Stimulated activated effector memory CD8-positive, alpha-beta T cell treated with anti-CD3 and anti-CD28 coated beads, Interleukin-12 subunit alpha, Interleukin-12 subunit beta, amount 100 ng/mL, for 72 hours (primary cell): ENCODE measurements around the gene TSPOAP1.

Experiments
- ATAC-seq: fragments of 150-1000 bp; cut with Tn5 transposase; 2 replicates; pipeline ENCODE4 v1.10.0; 2021
- DNase-seq, 2 donors: peaks; one replicate each; pipeline ENCODE4 v3.0.0; 2021 to 2022; ENCODE audit warnings: low spot score in 2 of 2
- H3K27ac Mint-ChIP-seq: one replicate; pipeline ENCODE4 v1.8.0; 2022; ENCODE audit warnings: mild to moderate bottlenecking, mixed read lengths
- H3K36me3 Mint-ChIP-seq: one replicate; pipeline ENCODE4 v1.8.0; 2022; ENCODE audit warnings: mild to moderate bottlenecking, mixed read lengths
- H3K4me1 Mint-ChIP-seq: one replicate; pipeline ENCODE4 v1.8.0; 2022; ENCODE audit warnings: mixed read lengths
- H3K4me3 Mint-ChIP-seq: one replicate; pipeline ENCODE4 v1.8.0; 2022; ENCODE audit warnings: mild to moderate bottlenecking, mixed read lengths
- H3K9me3 Mint-ChIP-seq: one replicate; pipeline ENCODE4 v1.8.0; 2022; ENCODE audit warnings: mixed read lengths

Gene TSPOAP1, protein sequence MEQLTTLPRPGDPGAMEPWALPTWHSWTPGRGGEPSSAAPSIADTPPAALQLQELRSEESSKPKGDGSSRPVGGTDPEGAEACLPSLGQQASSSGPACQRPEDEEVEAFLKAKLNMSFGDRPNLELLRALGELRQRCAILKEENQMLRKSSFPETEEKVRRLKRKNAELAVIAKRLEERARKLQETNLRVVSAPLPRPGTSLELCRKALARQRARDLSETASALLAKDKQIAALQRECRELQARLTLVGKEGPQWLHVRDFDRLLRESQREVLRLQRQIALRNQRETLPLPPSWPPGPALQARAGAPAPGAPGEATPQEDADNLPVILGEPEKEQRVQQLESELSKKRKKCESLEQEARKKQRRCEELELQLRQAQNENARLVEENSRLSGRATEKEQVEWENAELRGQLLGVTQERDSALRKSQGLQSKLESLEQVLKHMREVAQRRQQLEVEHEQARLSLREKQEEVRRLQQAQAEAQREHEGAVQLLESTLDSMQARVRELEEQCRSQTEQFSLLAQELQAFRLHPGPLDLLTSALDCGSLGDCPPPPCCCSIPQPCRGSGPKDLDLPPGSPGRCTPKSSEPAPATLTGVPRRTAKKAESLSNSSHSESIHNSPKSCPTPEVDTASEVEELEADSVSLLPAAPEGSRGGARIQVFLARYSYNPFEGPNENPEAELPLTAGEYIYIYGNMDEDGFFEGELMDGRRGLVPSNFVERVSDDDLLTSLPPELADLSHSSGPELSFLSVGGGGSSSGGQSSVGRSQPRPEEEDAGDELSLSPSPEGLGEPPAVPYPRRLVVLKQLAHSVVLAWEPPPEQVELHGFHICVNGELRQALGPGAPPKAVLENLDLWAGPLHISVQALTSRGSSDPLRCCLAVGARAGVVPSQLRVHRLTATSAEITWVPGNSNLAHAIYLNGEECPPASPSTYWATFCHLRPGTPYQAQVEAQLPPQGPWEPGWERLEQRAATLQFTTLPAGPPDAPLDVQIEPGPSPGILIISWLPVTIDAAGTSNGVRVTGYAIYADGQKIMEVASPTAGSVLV (N-terminal part only)

DNA sequence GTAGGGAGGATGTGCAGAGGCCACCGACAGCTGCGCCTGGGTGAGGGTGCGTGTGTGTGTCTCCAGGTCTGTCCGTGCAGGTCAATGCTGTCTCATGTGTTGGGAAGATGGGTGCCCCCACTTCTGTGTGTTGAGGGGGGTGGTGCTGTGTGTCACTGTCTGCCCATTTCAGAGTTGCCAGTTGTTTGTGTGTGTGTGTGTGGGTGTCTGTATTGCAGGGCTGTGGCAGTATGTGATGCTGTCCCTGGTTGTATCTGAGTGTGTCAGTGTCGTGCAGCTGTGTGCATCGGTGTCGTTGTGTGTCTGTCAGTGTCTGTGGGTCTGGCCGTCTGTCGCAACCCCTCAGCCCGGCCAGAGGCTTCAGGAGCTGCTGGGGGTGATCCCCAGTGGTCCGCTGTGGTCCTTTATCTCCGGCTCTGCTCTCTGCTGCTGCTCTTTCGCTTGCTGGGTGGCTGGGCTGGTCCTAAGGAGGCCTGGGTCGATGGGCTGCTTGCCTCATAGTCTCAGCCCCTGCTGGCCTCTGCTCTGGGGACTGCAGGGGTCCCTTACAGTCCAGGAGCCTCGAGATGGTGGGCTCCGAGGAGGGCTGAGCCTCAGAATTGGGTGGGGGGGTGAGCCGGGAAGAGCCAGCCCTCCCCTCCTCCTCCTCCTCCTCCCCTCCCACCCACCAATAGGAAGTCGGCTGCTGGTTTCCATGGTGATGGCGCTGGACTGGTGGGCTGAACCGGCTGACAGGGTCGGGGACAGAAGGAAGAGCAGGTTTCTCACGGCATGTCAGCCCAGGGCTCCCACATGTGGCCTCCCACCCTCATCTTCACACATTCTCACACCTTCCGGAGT, at the start of gene TSPOAP1:
Gene TSPOAP1, minus strand, starts transcription at position 601 of the 840 bp plus-strand sequence. CDS start 875 bp downstream, outside the sequence.
- peak within 1 kb of the TSS; percentile 100 for H3K27ac Mint-ChIP-seq
- H3K36me3 Mint-ChIP-seq: peaks cover 98% of the 10 kb centered on the region
- H3K4me1 Mint-ChIP-seq: peaks cover 86% of the 10 kb centered on the region
- DNase-seq: peak; percentile 70 to 92
- peak; percentile 1 for ATAC-seq
- H3K4me3 Mint-ChIP-seq: peak within 1 kb of the TSS; percentile 100
- H3K9me3 Mint-ChIP-seq: no peaks in the 10 kb centered on the region

DNA sequence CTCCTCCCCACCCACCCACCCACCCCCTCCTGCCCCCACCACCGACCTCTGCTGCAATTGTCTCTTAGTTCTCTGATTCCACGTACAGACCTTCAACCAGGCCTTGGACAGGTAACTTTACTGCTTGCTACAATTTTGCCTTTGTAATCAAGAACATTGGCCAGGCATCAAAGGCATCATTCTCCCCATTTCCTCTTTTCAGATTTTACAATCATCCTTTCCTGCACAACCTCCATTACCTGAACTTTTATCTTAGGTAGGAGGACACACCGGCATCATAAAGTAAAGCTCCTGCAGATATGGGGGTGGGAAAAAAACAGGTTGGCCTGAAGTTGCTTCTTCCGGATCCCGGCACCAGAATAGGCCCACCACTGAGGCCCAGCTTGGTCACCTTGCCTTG, 49.1 kb upstream of the TSPOAP1 start:
- Mint-ChIP-seq H3K36me3 (no peaks in the 10 kb centered on the region), H3K4me1 (peaks cover 18% of the 10 kb centered on the region), H3K4me3 (no peak overlapping the region), H3K27ac (no peak overlapping the region), H3K9me3 (no peaks in the 10 kb centered on the region)
- ATAC-seq (no peak), DNase-seq (no peak)

DNA sequence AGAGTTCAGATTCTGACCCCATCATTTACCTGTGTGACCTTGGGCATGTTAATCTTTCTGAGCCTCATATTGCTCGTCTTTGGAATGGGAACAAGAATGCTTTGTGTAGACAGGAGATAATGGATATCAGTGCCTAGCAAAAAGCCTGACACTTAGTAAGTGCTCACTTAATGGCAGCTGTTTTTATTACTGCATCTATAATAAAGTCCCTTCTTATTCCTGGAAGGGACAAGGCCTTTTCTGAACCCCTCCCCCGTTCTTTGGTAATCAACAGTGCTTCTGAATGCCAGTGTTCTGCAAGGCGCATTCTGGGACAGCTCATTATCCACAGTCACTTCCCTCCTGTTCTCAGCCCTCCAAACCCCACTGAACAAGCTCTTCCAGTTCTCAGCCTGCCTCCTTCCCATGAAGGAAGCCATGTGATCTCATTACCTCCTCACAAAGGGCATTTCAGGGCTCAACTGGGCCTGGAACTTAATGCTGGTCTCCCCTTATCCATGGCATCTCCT, 48.6 kb upstream of the TSPOAP1 start:
- Mint-ChIP-seq H3K27ac (no peak overlapping the region), H3K4me1 (peaks cover 13% of the 10 kb centered on the region), H3K9me3 (no peaks in the 10 kb centered on the region), H3K36me3 (no peaks in the 10 kb centered on the region), H3K4me3 (no peak overlapping the region)
- ATAC-seq (no peak), DNase-seq (no peak)

DNA sequence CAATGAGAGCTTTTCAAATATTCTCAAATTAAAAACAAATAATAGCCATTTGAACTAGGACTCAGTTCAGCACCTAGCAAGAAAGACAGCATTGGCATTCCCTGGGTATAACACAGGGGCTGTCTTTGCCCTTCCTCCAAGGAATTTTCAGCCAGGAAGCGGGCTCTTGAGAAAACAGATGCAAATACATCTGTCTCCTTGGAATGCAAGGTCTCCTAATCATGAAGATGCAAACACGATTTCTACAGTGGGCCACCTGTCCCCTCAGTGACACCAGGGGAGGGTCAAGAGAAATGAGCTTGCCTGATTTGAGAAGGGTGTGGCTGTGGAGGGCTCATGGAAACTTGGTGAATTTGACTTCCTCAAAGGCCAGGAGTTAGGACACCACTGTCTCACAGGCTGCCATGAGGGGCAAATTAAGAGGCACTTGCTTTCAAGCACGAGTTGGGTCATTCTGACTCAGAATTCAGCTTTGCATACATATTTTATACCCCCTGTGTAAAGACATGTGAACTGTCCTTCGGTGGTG, 47.9 kb upstream of the TSPOAP1 start:
- Mint-ChIP-seq H3K27ac (no peak overlapping the region), H3K36me3 (no peaks in the 10 kb centered on the region), H3K4me1 (peaks cover 8% of the 10 kb centered on the region), H3K4me3 (no peak overlapping the region), H3K9me3 (no peaks in the 10 kb centered on the region)
- no peak for ATAC-seq
- DNase-seq: no peak

DNA sequence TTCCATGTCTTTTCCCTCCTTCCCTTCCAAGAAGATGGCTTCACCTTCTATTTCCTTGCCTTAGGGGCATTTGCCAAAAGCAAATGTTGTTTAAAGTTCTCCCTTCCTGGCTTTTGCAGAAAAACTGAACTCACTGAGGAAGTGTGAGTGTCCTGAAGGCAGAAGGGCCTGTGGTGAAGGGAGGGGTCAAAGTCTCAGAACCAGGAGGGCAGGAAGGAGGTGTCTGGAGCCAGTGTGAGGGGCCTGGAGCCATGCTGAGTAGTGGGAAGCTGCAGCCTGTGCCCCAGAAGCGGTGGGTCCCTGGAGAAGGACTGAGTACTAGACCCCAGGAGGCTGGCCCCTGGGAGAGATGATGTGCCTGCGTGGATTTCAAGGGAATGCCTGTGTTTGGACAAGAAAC, 47.2 kb upstream of the TSPOAP1 start:
- ATAC-seq: no peak
- Mint-ChIP-seq H3K27ac (peak overlapping the region; percentile 1), H3K4me3 (no peak overlapping the region), H3K36me3 (no peaks in the 10 kb centered on the region), H3K9me3 (no peaks in the 10 kb centered on the region), H3K4me1 (peaks cover 10% of the 10 kb centered on the region)
- DNase-seq: no peak

DNA sequence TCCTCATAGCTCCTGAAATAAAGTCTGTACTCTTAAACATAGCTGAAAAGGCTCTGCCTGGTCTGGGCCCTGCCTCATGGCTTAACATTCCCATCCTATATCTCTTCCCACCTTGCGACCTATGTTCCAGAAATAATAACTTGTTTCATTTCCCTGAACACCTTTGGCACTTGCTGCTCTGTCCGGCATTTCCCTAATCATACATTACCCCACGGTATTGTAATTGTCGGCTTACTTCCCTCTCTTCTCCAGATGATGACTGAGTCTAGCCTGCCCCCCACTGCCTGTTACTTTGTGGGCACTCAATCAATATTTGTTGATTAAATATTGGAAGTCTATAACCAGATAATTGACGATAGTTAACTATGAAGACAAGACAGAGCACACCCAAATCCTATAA, 46.7 kb upstream of the TSPOAP1 start:
- no peak for DNase-seq
- no peak overlapping the region for H3K4me3 Mint-ChIP-seq
- peaks cover 13% of the 10 kb centered on the region for H3K4me1 Mint-ChIP-seq
- H3K9me3 Mint-ChIP-seq: no peaks in the 10 kb centered on the region
- no peaks in the 10 kb centered on the region for H3K36me3 Mint-ChIP-seq
- H3K27ac Mint-ChIP-seq: peak overlapping the region; percentile 1
- no peak for ATAC-seq

DNA sequence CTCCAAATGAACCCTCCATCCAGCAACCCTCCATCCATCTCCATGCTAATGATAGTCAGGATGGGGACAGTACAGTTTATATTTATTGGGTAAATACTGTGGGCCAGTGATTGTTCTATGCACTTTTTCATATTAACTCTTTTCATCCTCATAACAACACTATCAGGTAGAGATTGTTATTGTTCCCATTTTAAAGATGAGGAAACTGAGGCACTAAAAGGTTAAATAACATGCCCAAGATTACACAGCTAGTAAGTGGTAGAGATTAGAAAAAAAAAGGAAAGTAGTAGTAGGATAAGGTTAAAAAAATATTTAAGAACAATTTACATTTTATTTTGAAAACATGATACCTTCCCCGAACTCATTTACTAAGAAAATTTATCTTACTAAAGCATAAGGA, 45.3 kb upstream of the TSPOAP1 start:
- H3K36me3 Mint-ChIP-seq: no peaks in the 10 kb centered on the region
- H3K27ac Mint-ChIP-seq: no peak overlapping the region
- peaks cover 22% of the 10 kb centered on the region for H3K4me1 Mint-ChIP-seq
- H3K4me3 Mint-ChIP-seq: no peak overlapping the region
- H3K9me3 Mint-ChIP-seq: no peaks in the 10 kb centered on the region
- DNase-seq (no peak), ATAC-seq (no peak)

DNA sequence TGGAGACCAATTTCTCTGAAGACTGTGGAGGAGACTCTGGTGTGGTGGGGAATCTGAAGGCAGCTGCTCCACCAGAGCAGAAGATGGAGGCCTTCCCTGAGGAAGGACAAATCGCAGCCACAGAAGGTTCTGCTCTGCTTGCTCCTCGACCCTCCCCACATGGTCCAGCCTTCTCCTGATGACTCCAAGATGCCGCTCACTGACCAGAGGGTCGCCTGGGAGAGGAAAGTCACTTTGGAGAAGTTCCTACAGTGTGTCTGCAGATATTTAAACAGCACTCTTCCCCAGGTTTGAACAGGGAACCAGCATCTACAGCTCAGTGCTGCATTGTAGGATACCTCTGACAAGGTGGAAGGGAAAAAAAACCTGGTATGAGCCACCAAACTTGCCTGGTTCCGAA, 44.4 kb upstream of the TSPOAP1 start:
- H3K9me3 Mint-ChIP-seq: no peaks in the 10 kb centered on the region
- H3K36me3 Mint-ChIP-seq: no peaks in the 10 kb centered on the region
- H3K27ac Mint-ChIP-seq: peak overlapping the region; percentile 5
- ATAC-seq: no peak
- H3K4me1 Mint-ChIP-seq: peaks cover 22% of the 10 kb centered on the region
- DNase-seq: no peak
- no peak overlapping the region for H3K4me3 Mint-ChIP-seq

DNA sequence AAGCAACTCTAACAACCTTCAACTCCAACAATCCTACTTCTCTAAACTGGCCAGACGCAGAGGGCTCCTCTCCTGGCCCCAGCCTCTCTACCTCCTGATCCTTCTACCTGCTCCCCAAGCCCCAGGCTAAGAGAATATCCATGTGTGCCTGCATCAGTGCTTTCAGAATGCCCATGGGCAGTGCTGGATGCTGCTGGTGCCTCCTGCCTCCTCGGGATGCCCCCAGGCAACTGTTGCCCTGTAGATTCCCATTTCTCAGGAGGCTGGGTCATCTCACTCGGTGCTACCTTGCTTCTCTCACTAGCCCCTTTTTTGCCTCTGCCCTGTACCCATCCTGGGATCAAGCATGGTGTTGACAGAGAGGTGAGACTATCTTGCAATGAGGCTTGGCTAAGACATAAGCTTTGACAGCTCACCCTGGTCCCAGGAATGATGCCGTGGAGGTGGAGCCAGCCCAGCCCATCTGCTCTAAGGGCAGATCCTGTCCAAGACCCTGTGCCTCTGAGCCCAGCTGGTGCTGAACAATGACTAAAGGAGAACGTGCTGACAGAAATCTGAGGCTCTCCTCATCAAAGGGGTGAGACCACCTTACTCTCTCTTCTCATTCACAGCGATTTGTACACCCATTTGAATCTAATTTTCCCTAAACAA, 42.8 kb upstream of the TSPOAP1 start:
- Mint-ChIP-seq H3K9me3 (no peaks in the 10 kb centered on the region), H3K4me1 (peaks cover 22% of the 10 kb centered on the region), H3K4me3 (no peak overlapping the region), H3K36me3 (no peaks in the 10 kb centered on the region), H3K27ac (peak overlapping the region; percentile 5)
- ATAC-seq: no peak
- no peak for DNase-seq

DNA sequence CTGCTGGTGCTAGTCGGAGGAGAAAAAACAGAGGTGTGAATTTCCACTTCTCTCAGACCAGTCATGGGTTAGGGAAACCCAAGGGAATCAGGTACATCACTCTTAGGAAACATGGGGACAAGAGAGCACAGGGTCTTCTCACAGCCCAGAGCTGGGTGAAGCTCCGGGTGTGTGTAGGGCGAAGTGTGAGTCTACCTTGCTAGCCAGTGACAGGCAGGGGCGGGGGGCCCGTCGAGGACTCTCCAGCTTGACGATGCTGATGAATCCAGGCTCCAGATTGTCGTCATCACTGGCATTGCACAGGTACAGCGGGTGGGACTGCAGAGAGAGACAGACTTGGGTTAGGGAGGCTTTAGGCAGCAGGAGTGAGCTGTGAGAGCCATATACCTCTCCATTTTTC, 42.1 kb upstream of the TSPOAP1 start:
- peaks cover 22% of the 10 kb centered on the region for H3K4me1 Mint-ChIP-seq
- no peak for ATAC-seq
- no peak overlapping the region for H3K4me3 Mint-ChIP-seq
- H3K27ac Mint-ChIP-seq: peak overlapping the region; percentile 73
- no peaks in the 10 kb centered on the region for H3K36me3 Mint-ChIP-seq
- no peaks in the 10 kb centered on the region for H3K9me3 Mint-ChIP-seq
- DNase-seq: no peak

DNA sequence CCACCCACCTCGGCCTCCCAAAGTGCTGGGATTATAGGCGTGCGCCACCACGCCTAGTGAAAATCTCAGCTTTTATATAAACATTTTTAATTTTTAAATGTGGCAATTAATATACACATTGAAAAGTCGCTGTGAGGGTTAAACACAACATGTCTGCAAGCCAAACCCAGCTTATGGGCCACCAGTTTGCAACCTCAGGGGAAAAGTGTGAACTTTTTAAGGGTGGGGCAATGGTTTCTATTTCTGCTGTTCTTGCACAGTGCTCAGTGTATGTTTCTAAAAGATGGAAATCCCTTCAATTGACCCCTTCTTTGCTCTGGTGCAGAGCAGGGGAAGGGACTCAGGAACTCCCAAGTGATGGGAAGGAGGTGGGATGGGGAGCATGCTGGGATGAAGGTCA, 41.7 kb upstream of the TSPOAP1 start:
- no peak for ATAC-seq
- no peak for DNase-seq
- Mint-ChIP-seq H3K36me3 (no peaks in the 10 kb centered on the region), H3K4me3 (no peak overlapping the region), H3K9me3 (no peaks in the 10 kb centered on the region), H3K27ac (peak overlapping the region; percentile 73), H3K4me1 (peaks cover 22% of the 10 kb centered on the region)

DNA sequence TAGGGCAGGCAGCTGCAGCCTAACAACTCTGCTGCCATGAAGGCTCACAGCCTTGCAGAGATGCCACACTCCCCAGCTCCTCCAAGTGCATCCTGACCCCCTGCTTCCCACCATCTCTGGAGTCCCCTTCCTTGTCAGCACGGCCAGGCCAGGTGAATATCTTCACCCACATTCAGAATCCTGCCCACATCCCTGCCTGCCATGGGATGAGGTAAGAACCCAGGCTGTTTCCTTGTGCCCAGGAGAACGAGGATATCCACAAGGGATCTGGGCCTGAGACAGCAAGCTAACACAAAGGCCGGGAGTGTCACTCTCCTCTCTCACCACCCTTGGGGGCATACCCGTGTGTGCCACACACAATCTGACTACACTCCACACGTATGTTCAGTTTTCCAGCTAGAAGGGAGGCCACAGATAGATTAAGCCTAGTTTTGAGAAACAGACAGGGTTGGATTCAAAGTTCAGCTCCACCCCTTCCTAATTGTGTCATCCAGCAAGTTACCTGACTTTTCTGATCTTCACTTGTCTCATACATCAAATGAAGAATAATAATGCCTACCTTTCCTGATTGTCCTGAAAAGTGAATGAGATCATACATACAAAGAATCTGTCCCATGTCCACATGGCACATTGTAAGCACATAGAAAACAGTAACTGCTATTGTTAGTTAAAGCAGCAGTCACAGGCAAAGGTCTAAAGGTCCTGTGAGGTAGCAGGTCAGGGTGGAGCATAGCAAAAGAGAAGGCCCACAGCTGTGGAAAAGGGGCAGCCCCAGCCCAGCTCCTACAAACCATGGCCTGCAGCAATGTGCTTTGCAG, 40.8 kb upstream of the TSPOAP1 start:
- DNase-seq: no peak
- Mint-ChIP-seq H3K4me1 (peaks cover 22% of the 10 kb centered on the region), H3K4me3 (no peak overlapping the region), H3K9me3 (no peaks in the 10 kb centered on the region), H3K27ac (peak overlapping the region; percentile 73), H3K36me3 (no peaks in the 10 kb centered on the region)
- ATAC-seq: no peak

DNA sequence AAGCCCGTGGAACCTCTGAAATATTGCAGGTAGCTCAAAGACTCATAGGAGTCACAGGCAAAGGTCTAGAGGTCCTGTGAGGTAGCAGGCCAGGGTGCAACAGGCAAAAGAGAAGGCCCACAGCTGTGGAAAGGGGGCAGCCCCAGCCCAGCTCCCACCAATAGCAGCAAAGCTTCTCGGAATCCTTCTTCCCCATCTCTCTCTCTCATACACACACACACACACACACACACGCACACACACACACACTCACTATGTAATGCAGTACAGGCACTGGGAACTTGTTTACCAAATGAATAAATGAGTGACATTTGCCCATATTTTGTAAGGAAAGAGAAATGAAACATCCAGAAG, 40.2 kb upstream of the TSPOAP1 start:
- Mint-ChIP-seq H3K27ac (peak overlapping the region; percentile 73), H3K4me3 (no peak overlapping the region), H3K36me3 (peaks cover under 1% of the 10 kb centered on the region), H3K4me1 (peaks cover 22% of the 10 kb centered on the region), H3K9me3 (no peaks in the 10 kb centered on the region)
- no peak for ATAC-seq
- no peak for DNase-seq
